ENCODE data around the gene EID1. TPM values are rescaled to one million over a fixed set of nuclear protein-coding genes. Genes with fewer than 3 reads are reported as not detected.

EID1 gene
- total and polyA plus RNA-seq, 9 of the 15 experiments (the other 6 are each of a cell fraction or from before 2014, with no cell fraction given): 46.5 to 211 (median 143) TPM

GRCh38 chr15:48877630-48878595 lies at the start of gene EID1 (continued):
- TF ChIP-seq SREBF1 (IDR thresholded peaks at IDR 0.05; ENCODE audit: borderline replicate concordance, low read depth, low read length) (no peak), SNAPC5 (CRISPR knock-in tag; IDR thresholded peaks at IDR 0.05) (no peak), CEBPZ (IDR thresholded peaks at IDR 0.05; ENCODE audit: borderline replicate concordance, low read depth, low read length) (no peak), ZNF408 (CRISPR knock-in tag; IDR thresholded peaks at IDR 0.05; ENCODE audit: low read depth) (no peak), ZFP91 (CRISPR knock-in tag; IDR thresholded peaks at IDR 0.05) (no peak; the same call in none of the 2 replicates), MYC (IDR thresholded peaks at IDR 0.05; ENCODE audit: low read depth, low read length) (peak; percentile 72), MYC (CRISPR knock-in tag; IDR thresholded peaks at IDR 0.05; ENCODE audit: borderline replicate concordance, low read depth) (peak; percentile 64; the same call in 1 of the 2 replicates), LCOR (CRISPR knock-in tag; IDR thresholded peaks at IDR 0.05) (peak; percentile 89), EGR1 (conservative IDR thresholded peaks at IDR 0.05) (no peak; the same call in 1 of the 2 replicates), NCOA1 (IDR thresholded peaks at IDR 0.05; ENCODE audit: low read depth) (no peak), HIVEP1 (CRISPR knock-in tag; IDR thresholded peaks at IDR 0.05) (no peak), ESRRB (CRISPR knock-in tag; IDR thresholded peaks at IDR 0.05; ENCODE audit: borderline replicate concordance) (no peak), NELFE (IDR thresholded peaks at IDR 0.05; ENCODE audit: insufficient read depth, insufficient read length) (no peak), ZNF592 (IDR thresholded peaks at IDR 0.05) (peak; percentile 43), NRF1 (conservative IDR thresholded peaks at IDR 0.05 in 1 of 2, IDR thresholded peaks at IDR 0.05 in 1 of 2) (peak; percentile 99), CC2D1A (IDR thresholded peaks at IDR 0.05) (no peak), IRF2 (CRISPR knock-in tag; IDR thresholded peaks at IDR 0.05) (no peak), BRD9 (IDR thresholded peaks at IDR 0.05; ENCODE audit: low read depth, partially characterized antibody) (peak; percentile 34)
